SU-DHL-6 (cell line): ENCODE measurements around the gene CLEC17A.

ENCODE experiments used
- H2AFZ ChIP-seq: fragments of 200-600 bp; sonication (generic); 2 replicates; pipeline ENCODE4 v1.6.1; 2014; ENCODE audit warnings: low read depth, mild to moderate bottlenecking, moderate library complexity, mixed read lengths, antibody characterized with exemption, low read length; ENCODE audit not compliant: severe bottlenecking
- H3F3A ChIP-seq: fragments of 200-600 bp; shearing (Covaris generic); 2 replicates; pipeline ENCODE4 v1.6.0; 2016; ENCODE audit warnings: antibody characterized with exemption, mild to moderate bottlenecking; ENCODE audit not compliant: insufficient read depth
- H3K27ac ChIP-seq: fragments of 200-600 bp; sonication (generic); 2 replicates; pipeline ENCODE4 v1.5.1; 2016; ENCODE audit warnings: low read depth, mild to moderate bottlenecking, low read length, moderate library complexity, mixed read lengths
- H3K27me3 ChIP-seq: fragments of 200-600 bp; sonication (generic), shearing (Covaris generic); 2 replicates; pipeline ENCODE4 v1.6.0; 2014; ENCODE audit warnings: mild to moderate bottlenecking, low read length
- H3K36me3 ChIP-seq: fragments of 200-600 bp; sonication (generic); 2 replicates; pipeline ENCODE4 v1.6.1; 2014; ENCODE audit warnings: mild to moderate bottlenecking, low read length, mixed read lengths
- H3K4me2 ChIP-seq: fragments of 300-600, 200-600 bp; shearing (Covaris generic), sonication (generic); 2 replicates; pipeline ENCODE4 v1.6.0; 2014; ENCODE audit warnings: low read length, low read depth, mild to moderate bottlenecking; ENCODE audit not compliant: poor library complexity, severe bottlenecking
- H3K4me3 ChIP-seq: fragments of 200-600 bp; sonication (generic); 2 replicates; pipeline ENCODE4 v1.5.1; 2014; ENCODE audit warnings: antibody characterized with exemption, low read length, mild to moderate bottlenecking, mixed read lengths; ENCODE audit not compliant: insufficient read depth, poor library complexity, severe bottlenecking
- H3K79me2 ChIP-seq: fragments of 200-600 bp; sonication (generic); 2 replicates; pipeline ENCODE4 v1.6.1; 2014; ENCODE audit warnings: mild to moderate bottlenecking, low read length, moderate library complexity; ENCODE audit not compliant: insufficient read depth
- H3K9ac ChIP-seq: fragments of 200-600 bp; sonication (generic); 2 replicates; pipeline ENCODE4 v1.7.0; 2014; ENCODE audit warnings: mild to moderate bottlenecking, low read length
- H3K9me2 ChIP-seq: fragments of 200-600 bp; sonication (generic); replicated peaks from 2 replicates; pipeline ENCODE4 v1.6.1; 2014; ENCODE audit warnings: low read length; ENCODE audit not compliant: insufficient read depth
- H3K9me3 ChIP-seq: fragments of 200-600 bp; sonication (generic); 2 replicates; pipeline ENCODE4 v1.6.1; 2014; ENCODE audit warnings: low read length, mixed read lengths; ENCODE audit not compliant: insufficient read depth
- H4K20me1 ChIP-seq: fragments of 200-600 bp; sonication (generic); 2 replicates; pipeline ENCODE4 v1.6.1; 2014; ENCODE audit warnings: low read depth, mild to moderate bottlenecking, antibody characterized with exemption, low read length, moderate library complexity, mixed read lengths
- EZH2phosphoT487 ChIP-seq: fragments of 200-600 bp; sonication (generic), shearing (Covaris generic); conservative IDR thresholded peaks from 2 replicates; pipeline ENCODE4 v1.6.1; 2018; ENCODE audit warnings: mild to moderate bottlenecking, antibody characterized with exemption, low read length, moderate library complexity, mixed read lengths
- TF ChIP-seq, protein P1 (sequence below): fragments of 200-600 bp; sonication (generic); IDR thresholded peaks from one replicate; pipeline ENCODE4 v1.5.1; 2017; ENCODE audit warnings: antibody characterized with exemption, mild to moderate bottlenecking, low read length, moderate library complexity; ENCODE audit not compliant: insufficient read depth, poor library complexity, severe bottlenecking

Gene CLEC17A

DNA sequence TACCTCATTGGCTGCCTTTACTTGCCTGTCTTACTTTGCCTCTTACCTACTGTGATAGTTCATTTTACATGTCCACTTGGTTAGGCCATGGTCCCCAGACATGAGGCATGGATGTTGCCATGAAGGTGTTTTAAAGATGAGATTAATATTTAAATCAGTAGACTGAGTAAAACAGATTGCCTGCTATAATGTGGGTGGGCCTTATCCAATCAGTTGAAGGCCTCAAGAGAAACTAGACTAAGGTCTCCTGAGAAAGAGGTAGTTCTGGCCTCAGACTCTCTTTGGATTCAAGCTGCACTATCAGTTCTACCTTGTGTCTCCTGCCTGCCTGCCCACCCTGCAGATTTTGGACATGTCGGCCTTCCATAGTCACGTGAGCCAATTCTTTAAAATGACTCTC is 65.6 kb downstream of the CLEC17A start:
- no peaks in the 10 kb centered on the region for H3K36me3 ChIP-seq
- TF ChIP-seq, protein P1, sequence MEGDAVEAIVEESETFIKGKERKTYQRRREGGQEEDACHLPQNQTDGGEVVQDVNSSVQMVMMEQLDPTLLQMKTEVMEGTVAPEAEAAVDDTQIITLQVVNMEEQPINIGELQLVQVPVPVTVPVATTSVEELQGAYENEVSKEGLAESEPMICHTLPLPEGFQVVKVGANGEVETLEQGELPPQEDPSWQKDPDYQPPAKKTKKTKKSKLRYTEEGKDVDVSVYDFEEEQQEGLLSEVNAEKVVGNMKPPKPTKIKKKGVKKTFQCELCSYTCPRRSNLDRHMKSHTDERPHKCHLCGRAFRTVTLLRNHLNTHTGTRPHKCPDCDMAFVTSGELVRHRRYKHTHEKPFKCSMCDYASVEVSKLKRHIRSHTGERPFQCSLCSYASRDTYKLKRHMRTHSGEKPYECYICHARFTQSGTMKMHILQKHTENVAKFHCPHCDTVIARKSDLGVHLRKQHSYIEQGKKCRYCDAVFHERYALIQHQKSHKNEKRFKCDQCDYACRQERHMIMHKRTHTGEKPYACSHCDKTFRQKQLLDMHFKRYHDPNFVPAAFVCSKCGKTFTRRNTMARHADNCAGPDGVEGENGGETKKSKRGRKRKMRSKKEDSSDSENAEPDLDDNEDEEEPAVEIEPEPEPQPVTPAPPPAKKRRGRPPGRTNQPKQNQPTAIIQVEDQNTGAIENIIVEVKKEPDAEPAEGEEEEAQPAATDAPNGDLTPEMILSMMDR, result no peak
- no peak for TF ChIP-seq EZH2phosphoT487
- no peak overlapping the region for H3K4me3 ChIP-seq
- no peaks in the 10 kb centered on the region for H3K9me3 ChIP-seq
- no peaks in the 10 kb centered on the region for H3K79me2 ChIP-seq
- H3F3A ChIP-seq, result no peaks in the 10 kb centered on the region
- no peak overlapping the region for H2AFZ ChIP-seq
- no peak overlapping the region for H3K27ac ChIP-seq
- H3K27me3 ChIP-seq, result no peaks in the 10 kb centered on the region
- H3K4me2 ChIP-seq, result no peak overlapping the region
- H3K9ac ChIP-seq, result no peak overlapping the region
- H3K9me2 ChIP-seq, result no peaks in the 10 kb centered on the region
- H4K20me1 ChIP-seq, result no peaks in the 10 kb centered on the region

DNA sequence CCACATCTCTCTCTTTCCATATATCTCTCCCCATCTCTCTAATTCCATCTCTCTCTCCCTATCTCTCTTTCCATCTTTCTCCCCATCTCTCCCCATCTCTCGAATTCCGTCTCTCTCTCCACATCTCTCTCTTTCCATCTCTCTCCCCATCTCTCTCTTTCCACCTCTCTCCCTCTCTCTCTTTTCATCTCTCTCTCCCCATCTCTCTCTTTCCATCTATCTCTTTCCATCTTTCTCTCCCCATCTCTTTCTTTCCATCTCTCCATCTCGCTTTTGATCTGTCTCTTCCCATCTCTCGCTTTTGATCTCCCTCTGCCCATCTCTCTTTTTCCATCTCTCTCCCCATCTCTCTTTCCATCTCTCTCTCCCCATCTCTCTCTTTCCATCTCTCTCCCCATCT is 66.1 kb downstream of the CLEC17A start:
- TF ChIP-seq EZH2phosphoT487, result no peak
- TF ChIP-seq, protein P1, result no peak
- no peaks in the 10 kb centered on the region for H3K36me3 ChIP-seq
- no peaks in the 10 kb centered on the region for H3K9me3 ChIP-seq
- H2AFZ ChIP-seq, result no peak overlapping the region
- H3K27me3 ChIP-seq, result no peaks in the 10 kb centered on the region
- no peak overlapping the region for H3K4me2 ChIP-seq
- H3K4me3 ChIP-seq, result no peak overlapping the region
- H3K9me2 ChIP-seq, result no peaks in the 10 kb centered on the region
- H3K9ac ChIP-seq, result no peak overlapping the region
- no peaks in the 10 kb centered on the region for H3K79me2 ChIP-seq
- H3K27ac ChIP-seq, result no peak overlapping the region
- H4K20me1 ChIP-seq, result no peaks in the 10 kb centered on the region
- H3F3A ChIP-seq, result no peaks in the 10 kb centered on the region

DNA sequence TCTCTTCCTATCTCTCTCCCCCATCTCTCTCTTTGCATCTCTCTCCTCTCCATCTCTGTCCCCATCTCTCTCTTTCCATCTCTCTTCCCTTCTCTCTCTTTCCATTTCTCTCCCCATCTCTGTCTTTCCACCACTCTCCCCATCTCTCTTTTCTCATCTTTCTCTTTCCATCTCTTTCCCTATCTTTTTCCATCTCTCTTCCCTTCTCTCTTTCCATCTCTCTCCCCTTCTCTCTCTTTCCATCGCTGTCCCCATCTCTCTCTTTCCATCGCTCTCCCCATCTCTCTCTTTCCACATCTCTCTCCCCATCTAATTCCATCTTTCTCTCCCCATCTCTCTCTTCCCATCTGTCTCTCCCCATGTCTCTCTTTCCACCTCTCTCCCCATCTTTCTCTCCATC is 67.3 kb downstream of the CLEC17A start:
- Histone ChIP-seq H3K27ac (no peak overlapping the region), H3K4me3 (no peak overlapping the region), H3K9ac (no peak overlapping the region), H3K79me2 (no peaks in the 10 kb centered on the region), H3F3A (no peaks in the 10 kb centered on the region), H3K9me2 (no peaks in the 10 kb centered on the region), H3K9me3 (no peaks in the 10 kb centered on the region), H2AFZ (no peak overlapping the region), H4K20me1 (no peaks in the 10 kb centered on the region), H3K4me2 (no peak overlapping the region), H3K36me3 (no peaks in the 10 kb centered on the region), H3K27me3 (no peaks in the 10 kb centered on the region)
- TF ChIP-seq, protein P1, result no peak
- TF ChIP-seq EZH2phosphoT487, result no peak
